ENCODE data around the gene ANXA3.

ANXA3 gene

GRCh38 chr4:78640714-78641113, 89.1 kb downstream of the ANXA3 start:
- peaks cover 27% of the 10 kb centered on the region for H3K4me1 ChIP-seq (ENCODE audit: low read length)
- TF ChIP-seq EZH2phosphoT487 (IDR thresholded peaks at IDR 0.05; ENCODE audit: low read length), result no peak
- TF ChIP-seq CTCF (IDR thresholded peaks at IDR 0.05; ENCODE audit: low read length), result no peak
- no peak for TF ChIP-seq EZH2 (optimal IDR thresholded peaks at IDR 0.05; ENCODE audit: low read depth, low read length)
- no peaks in the 10 kb centered on the region for H3K9me3 ChIP-seq (replicated peaks; ENCODE audit: insufficient read depth, low read length)
- peaks cover 4% of the 10 kb centered on the region; the same call in 1 of the 2 replicates for H3K27me3 ChIP-seq (replicated peaks; ENCODE audit: insufficient read depth, low read length)
- H2AFZ ChIP-seq (ENCODE audit: low read length), result no peak overlapping the region
- no peak overlapping the region for H3K4me2 ChIP-seq (ENCODE audit: low read depth, low read length)
- peaks cover 12% of the 10 kb centered on the region for H3F3A ChIP-seq (ENCODE audit: insufficient read depth, low read length)
- no peak overlapping the region for H3K9ac ChIP-seq (ENCODE audit: low read length)
- H3K36me3 ChIP-seq (replicated peaks; ENCODE audit: insufficient read depth, low read length), result no peaks in the 10 kb centered on the region
- DNase-seq, result no peak
- no peaks in the 10 kb centered on the region for H3K9me2 ChIP-seq (replicated peaks; ENCODE audit: insufficient read depth, low read length)
- H3K79me2 ChIP-seq (ENCODE audit: low read length), result no peaks in the 10 kb centered on the region
- no peaks in the 10 kb centered on the region for H4K20me1 ChIP-seq (ENCODE audit: insufficient read depth, low read length)
- H3K27ac ChIP-seq (ENCODE audit: low read length), result no peak overlapping the region
- H3K4me3 ChIP-seq (ENCODE audit: low read length), result no peak overlapping the region

GRCh38 chr4:78642934-78643333, 91.4 kb downstream of the ANXA3 start:
- no peaks in the 10 kb centered on the region for H4K20me1 ChIP-seq (ENCODE audit: insufficient read depth, low read length)
- DNase-seq, result no peak
- peaks cover 12% of the 10 kb centered on the region for H3F3A ChIP-seq (ENCODE audit: insufficient read depth, low read length)
- H3K27me3 ChIP-seq (replicated peaks; ENCODE audit: insufficient read depth, low read length), result no peaks in the 10 kb centered on the region; the same call in 1 of the 2 replicates
- H3K4me2 ChIP-seq (ENCODE audit: low read depth, low read length), result no peak overlapping the region
- no peak overlapping the region for H3K27ac ChIP-seq (ENCODE audit: low read length)
- TF ChIP-seq CTCF (IDR thresholded peaks at IDR 0.05; ENCODE audit: low read length), result no peak
- no peak for TF ChIP-seq EZH2phosphoT487 (IDR thresholded peaks at IDR 0.05; ENCODE audit: low read length)
- TF ChIP-seq EZH2 (optimal IDR thresholded peaks at IDR 0.05; ENCODE audit: low read depth, low read length), result no peak
- no peaks in the 10 kb centered on the region for H3K9me3 ChIP-seq (replicated peaks; ENCODE audit: insufficient read depth, low read length)
- no peak overlapping the region for H3K4me3 ChIP-seq (ENCODE audit: low read length)
- no peaks in the 10 kb centered on the region for H3K36me3 ChIP-seq (replicated peaks; ENCODE audit: insufficient read depth, low read length)
- H2AFZ ChIP-seq (ENCODE audit: low read length), result no peak overlapping the region
- H3K79me2 ChIP-seq (ENCODE audit: low read length), result no peaks in the 10 kb centered on the region
- H3K4me1 ChIP-seq (ENCODE audit: low read length), result peaks cover 23% of the 10 kb centered on the region
- no peak overlapping the region for H3K9ac ChIP-seq (ENCODE audit: low read length)
- H3K9me2 ChIP-seq (replicated peaks; ENCODE audit: insufficient read depth, low read length), result no peaks in the 10 kb centered on the region

- no peak overlapping the region for H2AFZ ChIP-seq (ENCODE audit: low read length)
Observed at GRCh38 chr4:78644063-78644691, 92.6 kb downstream of the ANXA3 start.

More at GRCh38 chr4:78644063-78644691, 92.6 kb downstream of the ANXA3 start:
- H3K4me3 ChIP-seq (ENCODE audit: low read length), result no peak overlapping the region
- no peaks in the 10 kb centered on the region; the same call in 1 of the 2 replicates for H3K27me3 ChIP-seq (replicated peaks; ENCODE audit: insufficient read depth, low read length)
- H3K79me2 ChIP-seq (ENCODE audit: low read length), result no peaks in the 10 kb centered on the region
- peaks cover 16% of the 10 kb centered on the region for H3K4me1 ChIP-seq (ENCODE audit: low read length)
- no peak overlapping the region for H3K9ac ChIP-seq (ENCODE audit: low read length)
- H3K4me2 ChIP-seq (ENCODE audit: low read depth, low read length), result no peak overlapping the region
- TF ChIP-seq CTCF (IDR thresholded peaks at IDR 0.05; ENCODE audit: low read length), result no peak
- no peak for TF ChIP-seq EZH2phosphoT487 (IDR thresholded peaks at IDR 0.05; ENCODE audit: low read length)
- H3F3A ChIP-seq (ENCODE audit: insufficient read depth, low read length), result no peaks in the 10 kb centered on the region
- H3K27ac ChIP-seq (ENCODE audit: low read length), result no peak overlapping the region
- no peaks in the 10 kb centered on the region for H3K36me3 ChIP-seq (replicated peaks; ENCODE audit: insufficient read depth, low read length)
- DNase-seq, result no peak
- H3K9me3 ChIP-seq (replicated peaks; ENCODE audit: insufficient read depth, low read length), result no peaks in the 10 kb centered on the region
- H3K9me2 ChIP-seq (replicated peaks; ENCODE audit: insufficient read depth, low read length), result no peaks in the 10 kb centered on the region
- no peaks in the 10 kb centered on the region for H4K20me1 ChIP-seq (ENCODE audit: insufficient read depth, low read length)
